GM18499 (cell line): ENCODE measurements around the gene CROCC2.
A peak's percentile ranks its signal among the peaks of the same experiment; 100 is the strongest.

Experiments
- ATAC-seq: cut with Tn5 transposase; IDR thresholded peaks from one replicate; pipeline ENCODE4 v1.9.1; 2021; ENCODE audit warnings: moderate number of reproducible peaks; ENCODE audit not compliant: insufficient read depth, unreplicated experiment

The CROCC2 gene

GRCh38 chr2:241030333-241030680 lies 124.2 kb downstream of the CROCC2 start:
- no peak for ATAC-seq

GRCh38 chr2:241030883-241031282 lies 124.7 kb downstream of the CROCC2 start:
- ATAC-seq = no peak

GRCh38 chr2:241031436-241032165 lies 125.5 kb downstream of the CROCC2 start:
- no peak for ATAC-seq

- ATAC-seq = no peak
These were observed 127.3 kb downstream of the CROCC2 start for GRCh38 chr2:241033336-241033987.

- no peak for ATAC-seq
These were observed 127.9 kb downstream of the CROCC2 start for GRCh38 chr2:241033994-241034393.

- ATAC-seq = no peak
These were observed 128.5 kb downstream of the CROCC2 start for GRCh38 chr2:241034490-241035141.

GRCh38 chr2:241035142-241035817 lies 129.1 kb downstream of the CROCC2 start:
- ATAC-seq = no peak

- ATAC-seq = no peak
These were observed 129.8 kb downstream of the CROCC2 start for GRCh38 chr2:241035818-241036396.

GRCh38 chr2:241036397-241036963 lies 130.3 kb downstream of the CROCC2 start:
- ATAC-seq = peak; percentile 48

GRCh38 chr2:241036964-241037421 lies 130.9 kb downstream of the CROCC2 start:
- no peak for ATAC-seq

- ATAC-seq = no peak
These were observed 131.4 kb downstream of the CROCC2 start for GRCh38 chr2:241037498-241037897.

- no peak for ATAC-seq
These were observed 132.4 kb downstream of the CROCC2 start for GRCh38 chr2:241038374-241039180.

- ATAC-seq = no peak
These were observed 133.3 kb downstream of the CROCC2 start for GRCh38 chr2:241039416-241039815.

- ATAC-seq = no peak
These were observed 134.1 kb downstream of the CROCC2 start for GRCh38 chr2:241040081-241040803.

GRCh38 chr2:241041589-241042158 lies 135.5 kb downstream of the CROCC2 start:
- ATAC-seq = no peak
